HCT116 (cell line): Measurements from ENCODE around the gene SNRNP27. TPM values are rescaled to one million over a fixed set of nuclear protein-coding genes. Genes with fewer than 3 reads are reported as not detected.
A peak's percentile ranks its signal among the peaks of the same experiment; 100 is the strongest.

Experiments
- ATAC-seq: fragments of 200-7000 bp; cut with Tn5 transposase; 2 replicates; pipeline ENCODE4 v1.9.1; 2020; ENCODE audit warnings: mild to moderate bottlenecking, moderate library complexity
- BruUV-seq: library from RNA; stranded (reverse); fragments of 400-500 nt; replicated peaks from 2 replicates; lab custom pipeline; 2021; lab: Mats Ljungman, UMichigan
- CTCF ChIA-PET: fragments of 300-600 bp; sonication (Branson Sonifier 250); formaldehyde crosslinking; loops from one replicate; lab custom pipeline; 2021; ENCODE audit warnings: antibody characterized with exemption; lab: Charles Lee
- POLR2A ChIA-PET: fragments of 300-600, 350-600 bp; sonication (Branson Sonifier 250); formaldehyde crosslinking; loops from one replicate; lab custom pipeline; 2021; ENCODE audit warnings: antibody characterized with exemption; lab: Charles Lee
- RAD21 ChIA-PET, 2 experiments: fragments of 300-600 bp; sonication (Branson Sonifier 250); formaldehyde crosslinking; loops; one replicate each; lab custom pipeline; 2023; ENCODE audit warnings: low total read pairs in 2 of 2; ENCODE audit not compliant: uncharacterized antibody in 2 of 2, unreplicated experiment in 2 of 2, low non-redundant PET in 1 of 2; lab: Charles Lee
- DNase-seq: peaks from one replicate; pipeline ENCODE4 v3.0.0-alpha.2; 2010; ENCODE audit warnings: low read depth, low spot score
- H2AFZ ChIP-seq: fragments of 200-600 bp; shearing (Covaris generic), sonication (generic); 2 replicates; pipeline ENCODE4 v1.6.1; 2017; ENCODE audit warnings: low read depth, mixed run types, mixed read lengths, antibody characterized with exemption, low read length; ENCODE audit not compliant: poor library complexity, severe bottlenecking
- H3K27ac ChIP-seq: 2 replicates; pipeline ENCODE4 v1.5.1; 2012; ENCODE audit warnings: low read depth, low read length
- H3K27me3 ChIP-seq: fragments of 200-600 bp; sonication (generic); 2 replicates; pipeline ENCODE4 v1.6.1; 2016; ENCODE audit warnings: mixed run types, low read length, mixed read lengths; ENCODE audit not compliant: insufficient read depth
- H3K36me3 ChIP-seq, 2 experiments: fragments of 200-500 bp in 1 of 2; fragments of 200-600 bp in 1 of 2; sonication (Bioruptor generic) in 1 of 2; sonication (generic) in 1 of 2; 2 replicates each; pipeline versions ENCODE4 v1.5.1 to v1.6.1; 2014 to 2016; ENCODE audit warnings: low read length in 2 of 2, inconsistent platforms in 1 of 2, mixed read lengths in 1 of 2, mixed run types in 1 of 2; ENCODE audit not compliant: insufficient read depth in 2 of 2, control insufficient read depth in 1 of 2
- H3K4me1 ChIP-seq, 2 experiments: fragments of 200-600 bp in 1 of 2; sonication (generic) in 1 of 2; 2 replicates each; pipeline versions ENCODE4 v1.5.1 to v1.6.1; 2012 to 2017; ENCODE audit warnings: low read length in 2 of 2, inconsistent platforms in 1 of 2, mild to moderate bottlenecking in 1 of 2, mixed read lengths in 1 of 2, mixed run types in 1 of 2, moderate library complexity in 1 of 2; ENCODE audit not compliant: insufficient read depth in 2 of 2, control insufficient read depth in 1 of 2
- H3K4me2 ChIP-seq: fragments of 200-600 bp; sonication (generic); 2 replicates; pipeline ENCODE4 v1.6.1; 2017; ENCODE audit warnings: mixed run types, low read length, mixed read lengths
- H3K4me3 ChIP-seq, 2 experiments: fragments of 200-600 bp in 1 of 2; sonication (generic) in 1 of 2; replicated peaks in 1 of 2; 2 replicates each; pipeline ENCODE4 v1.5.1; 2011 to 2016; ENCODE audit warnings: low read length in 2 of 2, control low read depth in 1 of 2, low read depth in 1 of 2, mild to moderate bottlenecking in 1 of 2, mixed read lengths in 1 of 2, mixed run types in 1 of 2
- H3K79me2 ChIP-seq: fragments of 200-600 bp; sonication (generic); 2 replicates; pipeline ENCODE4 v1.6.1; 2017; ENCODE audit warnings: mild to moderate bottlenecking, mixed run types, low read length, moderate library complexity, mixed read lengths; ENCODE audit not compliant: insufficient read depth
- H3K9ac ChIP-seq: fragments of 200-600 bp; sonication (generic); 2 replicates; pipeline ENCODE4 v1.6.1; 2016; ENCODE audit warnings: low read length, mixed read lengths
- H3K9me2 ChIP-seq: fragments of 200-600 bp; sonication (generic), shearing (Covaris generic); 2 replicates; pipeline ENCODE4 v1.6.1; 2017; ENCODE audit warnings: mixed run types, mild to moderate bottlenecking, moderate library complexity; ENCODE audit not compliant: insufficient read depth
- H3K9me3 ChIP-seq, 2 experiments: fragments of 200-500 bp in 1 of 2; fragments of 200-600 bp in 1 of 2; sonication (Bioruptor generic) in 1 of 2; sonication (generic) in 1 of 2; 2 replicates each; pipeline ENCODE4 v1.6.1; 2014 to 2017; ENCODE audit warnings: low read length in 2 of 2, mixed read lengths in 2 of 2, inconsistent platforms in 1 of 2, low read depth in 1 of 2, mild to moderate bottlenecking in 1 of 2, mixed run types in 1 of 2, moderate library complexity in 1 of 2; ENCODE audit not compliant: control insufficient read depth in 1 of 2, insufficient read depth in 1 of 2
- H4K20me1 ChIP-seq: fragments of 200-600 bp; sonication (generic), shearing (Covaris generic); 2 replicates; pipeline ENCODE4 v1.6.1; 2017; ENCODE audit warnings: mixed run types, mild to moderate bottlenecking, moderate library complexity; ENCODE audit not compliant: insufficient read depth
- CBX3 ChIP-seq: IDR thresholded peaks from 2 replicates; pipeline ENCODE4 v1.6.1; 2012; ENCODE audit warnings: low read depth
- EGR1 ChIP-seq: IDR thresholded peaks from 2 replicates; pipeline ENCODE4 v1.6.1; 2012; ENCODE audit warnings: low read depth
- EZH2 ChIP-seq: fragments of 200-600 bp; sonication (generic); IDR thresholded peaks from 2 replicates; pipeline ENCODE4 v1.6.1; 2017; ENCODE audit warnings: antibody characterized with exemption, mixed run types
- EZH2phosphoT487 ChIP-seq: fragments of 200-600 bp; IDR thresholded peaks from 2 replicates; pipeline ENCODE4 v1.6.1; 2018; ENCODE audit warnings: antibody characterized with exemption, borderline replicate concordance
- FOSL1 ChIP-seq: IDR thresholded peaks from 2 replicates; pipeline ENCODE4 v1.6.1; 2012; ENCODE audit warnings: low read depth
- POLR2A ChIP-seq: IDR thresholded peaks from 2 replicates; pipeline ENCODE4 v1.7.0; 2011; ENCODE audit warnings: borderline replicate concordance; ENCODE audit not compliant: insufficient read depth, insufficient read length; ENCODE audit errors: extremely low read depth
- RAD21 ChIP-seq: IDR thresholded peaks from 2 replicates; pipeline ENCODE4 v1.6.1; 2012; ENCODE audit warnings: low read depth, mild to moderate bottlenecking
- SIN3A ChIP-seq: IDR thresholded peaks from 2 replicates; pipeline ENCODE4 v1.6.1; 2012; ENCODE audit warnings: low read depth
- SP1 ChIP-seq: IDR thresholded peaks from 2 replicates; pipeline ENCODE4 v1.6.1; 2012; ENCODE audit warnings: low read depth
- SRF ChIP-seq: IDR thresholded peaks from 2 replicates; pipeline ENCODE4 v1.6.1; 2012; ENCODE audit warnings: low read depth
- ZNF274 ChIP-seq: fragments of 200-500 bp; sonication (Bioruptor generic); IDR thresholded peaks from 2 replicates; pipeline ENCODE4 v1.6.1; 2014; ENCODE audit warnings: mild to moderate bottlenecking, low read depth, low read length, inconsistent platforms
- intact Hi-C: fragments of 100-400 bp; cut with micrococcal nuclease; formaldehyde crosslinking; loops from 2 replicates; pipeline ENCODE4 v1.10.0; 2022
- total RNA-seq: library from RNA; stranded (reverse); gene quantifications from one replicate; pipeline ENCODE4 v1.2.1, GENCODE V29; 2021; ENCODE audit not compliant: unreplicated experiment
- TF ChIP-seq, protein P1 (sequence below): IDR thresholded peaks from 2 replicates; pipeline ENCODE4 v1.6.1; 2012
- TF ChIP-seq, protein P2 (sequence below): IDR thresholded peaks from 2 replicates; pipeline ENCODE4 v1.6.1; 2011; ENCODE audit warnings: mild to moderate bottlenecking, low read length, moderate library complexity; ENCODE audit not compliant: insufficient replicate concordance; ENCODE audit errors: extremely low read depth
- TF ChIP-seq, protein P3 (sequence below), 3 experiments: fragments of 200-600 bp in 1 of 3; sonication (generic) in 1 of 3; IDR thresholded peaks in 2 of 3; conservative IDR thresholded peaks in 1 of 3; 2 replicates each; pipeline ENCODE4 v1.5.1; 2012 to 2017; ENCODE audit warnings: low read depth in 2 of 3, low read length in 2 of 3, antibody characterized with exemption in 1 of 3, borderline replicate concordance in 1 of 3, control low read depth in 1 of 3, mild to moderate bottlenecking in 1 of 3, mixed read lengths in 1 of 3, mixed run types in 1 of 3, moderate library complexity in 1 of 3; ENCODE audit not compliant: insufficient read depth in 1 of 3

Gene SNRNP27
- total RNA-seq, 1 experiment from 2014 or later = 44.4 TPM

DNA sequence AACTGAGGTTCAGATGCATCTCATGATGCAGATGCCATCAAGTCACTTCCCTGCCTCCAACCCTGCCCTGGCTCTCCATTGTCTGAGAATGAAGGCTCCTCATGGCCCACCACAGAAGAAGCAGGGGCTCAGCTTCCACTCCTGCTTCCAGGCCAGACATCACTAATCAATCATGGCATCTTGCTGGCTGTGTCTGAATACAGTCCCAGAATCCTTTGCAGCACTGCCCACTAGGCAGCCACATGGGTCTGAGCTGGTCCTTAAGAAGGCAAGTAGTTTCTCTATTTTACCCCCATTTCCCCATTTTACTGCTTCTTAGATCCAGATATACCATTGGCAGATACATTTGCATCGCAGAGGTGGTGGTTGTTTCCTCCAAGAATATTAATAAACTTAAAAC lies 60.3 kb downstream of the SNRNP27 start:
- no TSS peak for BruUV-seq
- ChIA-PET POLR2A (no interaction called here), RAD21 (no interaction called here), CTCF (no interaction called here)
- Histone ChIP-seq H3K27me3 (peaks cover 6% of the 10 kb centered on the region; the same call in 1 of the 2 replicates), H3K36me3 (no peaks in the 10 kb centered on the region), H2AFZ (no peak overlapping the region), H3K4me2 (no peak overlapping the region), H4K20me1 (no peaks in the 10 kb centered on the region), H3K79me2 (no peaks in the 10 kb centered on the region), H3K9me3 (no peaks in the 10 kb centered on the region), H3K4me1 (no peaks in the 10 kb centered on the region), H3K9ac (no peak overlapping the region), H3K4me3 (no peak overlapping the region), H3K27ac (no peak overlapping the region), H3K9me2 (no peaks in the 10 kb centered on the region)
- DNase-seq (no peak), ATAC-seq (peak; percentile 40; the same call in 1 of the 2 replicates)
- intact Hi-C loops = no loop called here
- TF ChIP-seq SRF = no peak
- TF ChIP-seq SP1 = no peak
- TF ChIP-seq RAD21 = no peak
- TF ChIP-seq, protein P1, sequence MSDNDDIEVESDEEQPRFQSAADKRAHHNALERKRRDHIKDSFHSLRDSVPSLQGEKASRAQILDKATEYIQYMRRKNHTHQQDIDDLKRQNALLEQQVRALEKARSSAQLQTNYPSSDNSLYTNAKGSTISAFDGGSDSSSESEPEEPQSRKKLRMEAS = no peak
- no peak for TF ChIP-seq ZNF274
- no peak for TF ChIP-seq CBX3
- TF ChIP-seq, protein P2, sequence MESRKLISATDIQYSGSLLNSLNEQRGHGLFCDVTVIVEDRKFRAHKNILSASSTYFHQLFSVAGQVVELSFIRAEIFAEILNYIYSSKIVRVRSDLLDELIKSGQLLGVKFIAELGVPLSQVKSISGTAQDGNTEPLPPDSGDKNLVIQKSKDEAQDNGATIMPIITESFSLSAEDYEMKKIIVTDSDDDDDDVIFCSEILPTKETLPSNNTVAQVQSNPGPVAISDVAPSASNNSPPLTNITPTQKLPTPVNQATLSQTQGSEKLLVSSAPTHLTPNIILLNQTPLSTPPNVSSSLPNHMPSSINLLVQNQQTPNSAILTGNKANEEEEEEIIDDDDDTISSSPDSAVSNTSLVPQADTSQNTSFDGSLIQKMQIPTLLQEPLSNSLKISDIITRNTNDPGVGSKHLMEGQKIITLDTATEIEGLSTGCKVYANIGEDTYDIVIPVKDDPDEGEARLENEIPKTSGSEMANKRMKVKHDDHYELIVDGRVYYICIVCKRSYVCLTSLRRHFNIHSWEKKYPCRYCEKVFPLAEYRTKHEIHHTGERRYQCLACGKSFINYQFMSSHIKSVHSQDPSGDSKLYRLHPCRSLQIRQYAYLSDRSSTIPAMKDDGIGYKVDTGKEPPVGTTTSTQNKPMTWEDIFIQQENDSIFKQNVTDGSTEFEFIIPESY = no peak
- no peak for TF ChIP-seq FOSL1
- TF ChIP-seq, protein P3, sequence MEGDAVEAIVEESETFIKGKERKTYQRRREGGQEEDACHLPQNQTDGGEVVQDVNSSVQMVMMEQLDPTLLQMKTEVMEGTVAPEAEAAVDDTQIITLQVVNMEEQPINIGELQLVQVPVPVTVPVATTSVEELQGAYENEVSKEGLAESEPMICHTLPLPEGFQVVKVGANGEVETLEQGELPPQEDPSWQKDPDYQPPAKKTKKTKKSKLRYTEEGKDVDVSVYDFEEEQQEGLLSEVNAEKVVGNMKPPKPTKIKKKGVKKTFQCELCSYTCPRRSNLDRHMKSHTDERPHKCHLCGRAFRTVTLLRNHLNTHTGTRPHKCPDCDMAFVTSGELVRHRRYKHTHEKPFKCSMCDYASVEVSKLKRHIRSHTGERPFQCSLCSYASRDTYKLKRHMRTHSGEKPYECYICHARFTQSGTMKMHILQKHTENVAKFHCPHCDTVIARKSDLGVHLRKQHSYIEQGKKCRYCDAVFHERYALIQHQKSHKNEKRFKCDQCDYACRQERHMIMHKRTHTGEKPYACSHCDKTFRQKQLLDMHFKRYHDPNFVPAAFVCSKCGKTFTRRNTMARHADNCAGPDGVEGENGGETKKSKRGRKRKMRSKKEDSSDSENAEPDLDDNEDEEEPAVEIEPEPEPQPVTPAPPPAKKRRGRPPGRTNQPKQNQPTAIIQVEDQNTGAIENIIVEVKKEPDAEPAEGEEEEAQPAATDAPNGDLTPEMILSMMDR (IDR thresholded peaks at IDR 0.05 in 2 of 3, conservative IDR thresholded peaks at IDR 0.05 in 1 of 3; ENCODE audit: borderline replicate concordance in 1 of 3, insufficient read depth in 1 of 3, low read depth in 2 of 3, low read length in 2 of 3) = no peak
- no peak for TF ChIP-seq EZH2
- no peak for TF ChIP-seq POLR2A
- no peak for TF ChIP-seq EZH2phosphoT487
- no peak for TF ChIP-seq EGR1
- TF ChIP-seq SIN3A = no peak

Other genes starting within 250 kb of the SNRNP27 start
- gene ANXA4, start 151.8 kb upstream of the SNRNP27 start, total RNA-seq = 64.6 TPM
- gene GMCL1, start 64.3 kb upstream of the SNRNP27 start, total RNA-seq = 16.7 TPM
- 10.3 TPM for gene MXD1, start 21.2 kb downstream of the SNRNP27 start, total RNA-seq
- gene ASPRV1, start 67.7 kb downstream of the SNRNP27 start, total RNA-seq = 1.1 TPM
- gene PCBP1, start 193.5 kb downstream of the SNRNP27 start, total RNA-seq = 256 TPM